ENCODE measurements around the gene LRRC2.
"Not testable (repeated sequence)": the region's sequence is repeated elsewhere in the genome, so short reads cannot be mapped to it uniquely, and the experiment has no call there.

LRRC2 gene

DNA sequence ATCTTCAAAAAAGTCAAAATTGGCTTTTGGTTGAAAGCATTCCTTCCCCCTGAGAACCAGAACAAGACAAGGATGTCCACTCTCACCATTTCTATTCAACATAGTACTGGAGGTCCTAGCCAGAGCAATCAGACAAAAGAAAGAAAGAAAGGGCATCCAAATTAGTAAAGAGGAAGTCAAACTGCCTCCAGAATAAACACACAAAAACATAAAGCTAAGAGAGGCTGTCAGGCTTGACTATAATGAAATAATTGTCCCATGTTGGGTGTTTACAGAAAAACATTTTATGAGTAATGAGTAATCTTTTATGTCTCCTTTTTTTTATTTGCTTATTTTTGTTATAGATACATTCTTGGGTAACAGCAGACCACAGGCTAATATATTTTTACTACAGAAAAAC is 27.9 kb upstream of the LRRC2 start:
- H3K27ac ChIP-seq, result no peak overlapping the region
- H3K4me3 ChIP-seq, result no peak overlapping the region
- TF ChIP-seq CTCF (IDR thresholded peaks at IDR 0.05), result no peak
- no peak for DNase-seq (ENCODE audit: low spot score)

- no peak overlapping the region for H3K27ac ChIP-seq
- no peak for TF ChIP-seq CTCF (IDR thresholded peaks at IDR 0.05)
Measured at GRCh38 chr3:46593274-46593862, 27.3 kb upstream of the LRRC2 start.

DNA sequence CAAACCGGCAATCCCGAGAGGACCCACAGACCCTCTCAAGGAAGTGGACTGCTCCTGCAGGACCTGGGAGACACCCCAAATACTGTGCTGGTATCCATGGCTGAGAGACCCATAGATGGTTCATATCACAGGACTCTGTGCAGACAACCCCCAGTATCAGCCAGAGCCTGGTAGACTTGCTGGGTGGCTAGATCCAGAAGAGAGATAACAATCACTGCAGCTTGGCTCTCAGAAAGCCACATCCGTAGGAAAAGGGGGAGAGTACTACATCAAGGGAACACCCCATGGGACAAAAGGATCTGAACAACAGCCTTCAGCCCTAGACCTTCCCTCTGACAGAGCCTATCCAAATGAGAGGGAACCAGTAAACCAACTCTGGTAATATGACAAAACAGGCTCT is 21.2 kb upstream of the LRRC2 start:
- H3K27ac ChIP-seq; H3K4me3 ChIP-seq; DNase-seq (ENCODE audit: low spot score): not testable (repeated sequence)

More at GRCh38 chr3:46593274-46593862, 27.3 kb upstream of the LRRC2 start:
- no peak overlapping the region for H3K4me3 ChIP-seq
- DNase-seq (ENCODE audit: low spot score), result no peak

DNA sequence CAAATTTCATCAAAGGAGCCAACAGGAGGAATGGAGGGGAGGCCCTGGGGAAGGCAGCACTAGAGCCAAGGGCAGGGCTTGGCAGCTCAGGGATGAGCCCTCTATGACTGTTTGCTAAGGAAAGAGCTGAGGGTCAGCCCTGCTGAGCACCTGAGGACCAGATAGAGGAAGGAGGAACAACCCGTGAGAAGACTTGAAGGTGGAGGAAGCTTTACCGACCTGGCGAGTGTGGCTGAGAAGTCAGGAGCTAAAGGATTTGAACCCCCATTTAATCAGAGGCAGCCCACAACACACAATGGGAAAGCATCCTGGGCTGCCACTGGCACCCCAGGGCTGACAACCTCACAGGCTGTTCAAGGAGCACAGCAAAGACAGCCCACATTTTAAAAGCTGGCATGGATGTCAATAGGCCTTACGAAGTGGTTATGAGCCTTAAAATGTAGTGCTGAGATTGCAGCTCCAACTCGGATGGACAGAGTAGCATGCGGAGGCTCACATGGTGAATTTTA is 20.7 kb upstream of the LRRC2 start:
- no peak overlapping the region for H3K4me3 ChIP-seq
- no peak for DNase-seq (ENCODE audit: low spot score)
- TF ChIP-seq CTCF (IDR thresholded peaks at IDR 0.05), result no peak
- H3K27ac ChIP-seq, result no peak overlapping the region

- no peak overlapping the region for H3K27ac ChIP-seq
- no peak for TF ChIP-seq CTCF (IDR thresholded peaks at IDR 0.05)
Measured at GRCh38 chr3:46585799-46586693, 19.9 kb upstream of the LRRC2 start.

GRCh38 chr3:46584598-46585467 is 18.7 kb upstream of the LRRC2 start:
- TF ChIP-seq CTCF (IDR thresholded peaks at IDR 0.05), result no peak
- DNase-seq (ENCODE audit: low spot score), result no peak
- no peak overlapping the region for H3K4me3 ChIP-seq
- H3K27ac ChIP-seq, result no peak overlapping the region

More at GRCh38 chr3:46585799-46586693, 19.9 kb upstream of the LRRC2 start:
- DNase-seq (ENCODE audit: low spot score), result no peak
- no peak overlapping the region for H3K4me3 ChIP-seq

DNA sequence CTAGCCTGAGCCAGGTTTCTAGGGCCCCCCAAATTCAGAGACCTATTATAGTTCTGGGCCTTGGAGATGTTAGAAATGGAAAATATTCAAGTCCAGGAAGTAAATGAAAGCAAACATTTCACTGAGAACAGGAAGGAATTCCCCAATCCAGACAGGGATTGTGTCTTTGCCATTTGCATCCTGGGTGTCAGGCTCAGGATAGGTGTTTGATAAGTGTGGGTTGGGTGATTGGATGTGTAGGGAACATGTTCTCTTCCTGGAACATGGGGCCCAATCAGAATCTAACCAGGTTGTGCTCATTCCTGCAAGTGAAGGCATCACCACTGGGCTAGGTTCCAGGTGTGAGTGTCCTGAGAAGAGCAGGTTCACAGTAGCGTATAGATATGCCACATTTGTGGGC is 14.6 kb upstream of the LRRC2 start:
- no peak for DNase-seq (ENCODE audit: low spot score)
- no peak overlapping the region for H3K4me3 ChIP-seq
- no peak for TF ChIP-seq CTCF (IDR thresholded peaks at IDR 0.05)
- H3K27ac ChIP-seq, result no peak overlapping the region
